SK-N-MC (cell line): ENCODE measurements around the gene CNIH2.
A peak's percentile ranks its signal among the peaks of the same experiment; 100 is the strongest.

ENCODE experiments used
- EZH2 ChIP-seq: fragments of 200-600 bp; sonication (generic); IDR thresholded peaks from one replicate; pipeline ENCODE4 v1.6.1; 2017; ENCODE audit warnings: antibody characterized with exemption
- FOXP2 ChIP-seq: optimal IDR thresholded peaks from 2 replicates; pipeline ENCODE3; 2011; ENCODE audit warnings: mild to moderate bottlenecking, moderate library complexity; ENCODE audit not compliant: insufficient read depth; ENCODE audit errors: extremely low read length, control extremely low read depth
- POLR2AphosphoS5 ChIP-seq: IDR thresholded peaks from 2 replicates; pipeline ENCODE4 v1.6.1; 2012; ENCODE audit warnings: mild to moderate bottlenecking, low read depth, low read length, borderline replicate concordance

DNA sequence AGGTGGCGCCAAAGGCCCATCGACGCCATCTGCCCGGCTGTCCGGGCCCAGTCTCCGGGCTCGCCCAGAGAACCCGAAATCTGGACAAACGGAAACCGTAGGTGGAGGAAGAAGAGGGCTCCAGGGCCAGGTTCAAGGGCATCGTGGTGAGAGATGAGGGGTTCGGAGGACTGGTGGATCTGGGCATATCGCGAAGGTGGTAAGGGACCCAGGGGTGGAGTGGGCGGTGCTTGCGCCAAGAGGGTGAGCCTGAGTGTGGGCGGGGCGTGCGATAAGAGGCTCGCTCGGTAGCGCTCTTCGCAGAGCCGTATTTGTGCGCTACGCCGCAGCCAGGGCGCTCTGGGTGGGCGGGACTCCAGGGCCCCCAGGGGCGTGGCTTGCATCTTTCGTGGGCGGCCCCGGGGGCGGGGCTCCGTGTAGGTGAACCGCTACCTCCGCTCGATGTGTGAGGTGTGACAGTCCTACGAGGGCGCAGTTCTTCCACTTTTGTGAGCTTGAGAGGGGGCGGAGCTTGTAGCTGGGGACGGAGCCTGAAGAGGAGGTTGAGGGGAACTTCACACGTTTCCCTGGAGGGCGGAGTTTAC, 34.1 kb downstream of the CNIH2 start:
- TF ChIP-seq POLR2AphosphoS5 (peak; percentile 33), EZH2 (no peak), FOXP2 (no peak)
